SK-N-SH treated with all-trans-retinoic acid at 6 μM for 48 hours (cell line): ENCODE data around the gene HTN3.
"Not testable (repeated sequence)": the region's sequence is repeated elsewhere in the genome, so short reads cannot be mapped to it uniquely, and the experiment has no call there.

Experiments
- ATAC-seq: fragments of 200-7000 bp; cut with Tn5 transposase; 3 replicates; pipeline ENCODE4 v1.9.1; 2020; ENCODE audit warnings: mild to moderate bottlenecking, moderate library complexity
- ARNTL ChIP-seq: fragments of 450-650 bp; formaldehyde crosslinking; IDR thresholded peaks from 2 replicates; pipeline ENCODE4 v1.5.0; 2020; ENCODE audit warnings: low read depth, mild to moderate bottlenecking, moderate library complexity, borderline replicate concordance
- BACH2 ChIP-seq: fragments of 250-450 bp; sonication (Bioruptor Pico); IDR thresholded peaks from 2 replicates; pipeline ENCODE4 v1.9.0; 2021; ENCODE audit warnings: mild to moderate bottlenecking, borderline replicate concordance
- CREB5 ChIP-seq: fragments of 250-450 bp; sonication (Bioruptor Pico); IDR thresholded peaks from 2 replicates; pipeline ENCODE4 v1.5.1; 2020; ENCODE audit warnings: low read depth, mild to moderate bottlenecking, moderate library complexity
- CSRNP3 ChIP-seq: fragments of 250-450 bp; sonication (Bioruptor Pico); IDR thresholded peaks from 2 replicates; pipeline ENCODE4 v1.5.1; 2021; ENCODE audit warnings: mild to moderate bottlenecking, moderate library complexity
- ESRRG ChIP-seq: fragments of 250-450 bp; sonication (Bioruptor Pico); IDR thresholded peaks from 2 replicates; pipeline ENCODE4 v1.6.1; 2021; ENCODE audit warnings: mild to moderate bottlenecking
- ISL1 ChIP-seq: fragments of 250-450 bp; sonication (Bioruptor Pico); IDR thresholded peaks from 2 replicates; pipeline ENCODE4 v2.1.2; 2022; ENCODE audit warnings: mild to moderate bottlenecking, moderate library complexity
- OSR1 ChIP-seq: fragments of 250-450 bp; sonication (Bioruptor Pico); IDR thresholded peaks from 2 replicates; pipeline ENCODE4 v1.8.0; 2022; ENCODE audit warnings: moderate library complexity, mild to moderate bottlenecking, inconsistent platforms
- POU6F1 ChIP-seq: fragments of 250-450 bp; sonication (Bioruptor Pico); IDR thresholded peaks from 2 replicates; pipeline ENCODE4 v1.8.0; 2021; ENCODE audit warnings: low read depth, mild to moderate bottlenecking, moderate library complexity, borderline replicate concordance
- PPARA ChIP-seq: fragments of 250-450 bp; sonication (Bioruptor Pico); IDR thresholded peaks from 2 replicates; pipeline ENCODE4 v1.5.0; 2020; ENCODE audit warnings: mild to moderate bottlenecking, borderline replicate concordance
- RARB ChIP-seq: fragments of 250-450 bp; sonication (Bioruptor Pico); IDR thresholded peaks from 2 replicates; pipeline ENCODE4 v1.8.0; 2021; ENCODE audit warnings: mild to moderate bottlenecking, moderate library complexity
- SNAI2 ChIP-seq: fragments of 250-450 bp; sonication (Bioruptor Pico); IDR thresholded peaks from 2 replicates; pipeline ENCODE4 v1.5.0; 2020; ENCODE audit warnings: mild to moderate bottlenecking, moderate library complexity
- TCF4 ChIP-seq: fragments of 250-450 bp; sonication (Bioruptor Pico); IDR thresholded peaks from 2 replicates; pipeline ENCODE4 v1.8.0; 2021; ENCODE audit warnings: mild to moderate bottlenecking, moderate library complexity, borderline replicate concordance
- TOX ChIP-seq: fragments of 250-450 bp; sonication (Bioruptor Pico); IDR thresholded peaks from 2 replicates; pipeline ENCODE4 v1.8.0; 2021; ENCODE audit warnings: mild to moderate bottlenecking, moderate library complexity, borderline replicate concordance
- TSHZ2 ChIP-seq: fragments of 250-450 bp; sonication (Bioruptor Pico); IDR thresholded peaks from 2 replicates; pipeline ENCODE4 v1.5.0; 2020; ENCODE audit warnings: mild to moderate bottlenecking, moderate library complexity
- ZC3H10 ChIP-seq: fragments of 250-450 bp; sonication (Bioruptor Pico); IDR thresholded peaks from 2 replicates; pipeline ENCODE4 v1.5.1; 2021; ENCODE audit warnings: mild to moderate bottlenecking, moderate library complexity
- ZNF565 ChIP-seq: fragments of 450-650 bp; formaldehyde crosslinking; conservative IDR thresholded peaks from 2 replicates; pipeline ENCODE4 v1.5.0; 2020; ENCODE audit warnings: low read depth, mild to moderate bottlenecking, moderate library complexity
- ZNF70 ChIP-seq: fragments of 450-650 bp; formaldehyde crosslinking; IDR thresholded peaks from 2 replicates; pipeline ENCODE4 v1.5.0; 2020; ENCODE audit warnings: mild to moderate bottlenecking, moderate library complexity

HTN3 gene

GRCh38 chr4:70028159-70028558 lies at the start of gene HTN3:
Gene HTN3 (plus strand): TSS chr4:70028459. CDS start chr4:70030741, 2,282 bp downstream.
- ATAC-seq, result not testable (repeated sequence)

- ATAC-seq, result no peak
- TF ChIP-seq TOX (CRISPR knock-in tag), result no peak
- TF ChIP-seq ZNF70 (CRISPR knock-in tag), result no peak
- no peak for TF ChIP-seq BACH2 (CRISPR knock-in tag)
Observed at GRCh38 chr4:69984030-69984443, 44.2 kb upstream of the HTN3 start.

GRCh38 chr4:69986663-69987062 lies 41.6 kb upstream of the HTN3 start:
- no peak for TF ChIP-seq BACH2 (CRISPR knock-in tag)
- no peak for TF ChIP-seq CSRNP3 (CRISPR knock-in tag)
- no peak for TF ChIP-seq RARB (CRISPR knock-in tag)
- no peak for ATAC-seq

GRCh38 chr4:69991016-69991415 lies 37.2 kb upstream of the HTN3 start:
- TF ChIP-seq ZNF565 (CRISPR knock-in tag) (no peak), TCF4 (CRISPR knock-in tag) (no peak), SNAI2 (CRISPR knock-in tag) (no peak), CREB5 (CRISPR knock-in tag) (no peak), TSHZ2 (CRISPR knock-in tag) (no peak), ESRRG (CRISPR knock-in tag) (no peak), OSR1 (CRISPR knock-in tag) (no peak)
- no peak for ATAC-seq

- no peak for ATAC-seq
- TF ChIP-seq BACH2 (CRISPR knock-in tag) (no peak), PPARA (CRISPR knock-in tag) (no peak), ISL1 (CRISPR knock-in tag) (no peak), OSR1 (CRISPR knock-in tag) (no peak), RARB (CRISPR knock-in tag) (no peak), CSRNP3 (CRISPR knock-in tag) (no peak)
Observed at GRCh38 chr4:69994782-69995181, 33.5 kb upstream of the HTN3 start.

GRCh38 chr4:69995526-69996016 lies 32.7 kb upstream of the HTN3 start, which contains the start of gene STATH:
Gene STATH (plus strand): TSS chr4:69995966. CDS start chr4:69998438, 2,472 bp downstream.
- ATAC-seq, result no peak
- TF ChIP-seq ESRRG (CRISPR knock-in tag) (no peak), ARNTL (no peak), CSRNP3 (CRISPR knock-in tag) (no peak), BACH2 (CRISPR knock-in tag) (no peak), POU6F1 (CRISPR knock-in tag) (no peak), TOX (CRISPR knock-in tag) (no peak), ISL1 (CRISPR knock-in tag) (no peak), ZC3H10 (no peak), PPARA (CRISPR knock-in tag) (no peak), TSHZ2 (CRISPR knock-in tag) (no peak)
